K562 (cell line): ENCODE data around the gene KCNG3. TPM values are rescaled to one million over a fixed set of nuclear protein-coding genes. Genes with fewer than 3 reads are reported as not detected.

Source experiments
- CTBP1 ChIP-seq: fragments of 450-650 bp; IDR thresholded peaks from 2 replicates; pipeline ENCODE4 v1.6.1; 2016; ENCODE audit warnings: borderline replicate concordance
- E4F1 ChIP-seq: fragments of 250-450 bp; sonication (Bioruptor Pico); IDR thresholded peaks from 2 replicates; pipeline ENCODE4 v1.5.0; 2021; ENCODE audit warnings: mild to moderate bottlenecking, borderline replicate concordance
- FOXJ2 ChIP-seq: fragments of 200-800 bp; sonication (Bioruptor generic); IDR thresholded peaks from 2 replicates; pipeline ENCODE4 v1.6.1; 2016; ENCODE audit warnings: missing genetic modification characterization, missing compliant biosample characterization
- HMGN3 ChIP-seq: IDR thresholded peaks from 2 replicates; pipeline ENCODE4 v1.6.1; 2011; ENCODE audit warnings: borderline replicate concordance, low read depth, mild to moderate bottlenecking, mixed read lengths, low read length; ENCODE audit not compliant: insufficient read length; ENCODE audit errors: extremely low read depth
- KDM2B ChIP-seq: fragments of 250-450 bp; sonication (Bioruptor Pico); IDR thresholded peaks from 2 replicates; pipeline ENCODE4 v1.8.0; 2021; ENCODE audit warnings: mild to moderate bottlenecking, moderate library complexity
- KLF1 ChIP-seq: fragments of 450-650 bp; IDR thresholded peaks from 2 replicates; pipeline ENCODE4 v1.6.1; 2016; ENCODE audit warnings: missing genetic modification characterization, missing compliant biosample characterization
- MAX ChIP-seq: sonication (generic); formaldehyde crosslinking; IDR thresholded peaks from 2 replicates; pipeline ENCODE4 v1.9.0; 2022; ENCODE audit warnings: mild to moderate bottlenecking, missing genetic modification reagents
- MEIS2 ChIP-seq: fragments of 450-650 bp; IDR thresholded peaks from 2 replicates; pipeline ENCODE4 v1.6.1; 2014; ENCODE audit warnings: mild to moderate bottlenecking; ENCODE audit not compliant: partially characterized antibody
- MYNN ChIP-seq, 2 experiments: sonication (generic); formaldehyde crosslinking in 1 of 2; IDR thresholded peaks; 2 replicates each; pipeline versions ENCODE4 v1.5.0 to v1.6.1; 2016 to 2020; ENCODE audit warnings: antibody characterized with exemption in 1 of 2, missing genetic modification reagents in 1 of 2
- NFATC3 ChIP-seq: fragments of 450-650 bp; IDR thresholded peaks from 2 replicates; pipeline ENCODE4 v1.6.1; 2017; ENCODE audit warnings: mild to moderate bottlenecking
- NUFIP1 ChIP-seq: fragments of 450-650 bp; IDR thresholded peaks from 2 replicates; pipeline ENCODE4 v1.6.1; 2018; ENCODE audit not compliant: partially characterized antibody
- POU5F1 ChIP-seq: fragments of 150-350 bp; IDR thresholded peaks from 2 replicates; pipeline ENCODE4 v1.6.1; 2014; ENCODE audit warnings: borderline replicate concordance, low read length, low read depth, mild to moderate bottlenecking; ENCODE audit not compliant: partially characterized antibody
- RREB1 ChIP-seq: fragments of 250-450 bp; sonication (Bioruptor Pico); IDR thresholded peaks from 2 replicates; pipeline ENCODE4 v1.4.0; 2020
- SIRT6 ChIP-seq: IDR thresholded peaks from one replicate; pipeline ENCODE4 v1.6.1; 2012; ENCODE audit warnings: low read depth, mild to moderate bottlenecking, control low read depth, inconsistent platforms, low read length, moderate library complexity
- SMC3 ChIP-seq: conservative IDR thresholded peaks from 2 replicates; pipeline ENCODE4 v1.6.1; 2011; ENCODE audit warnings: low read depth, low read length, improper control_type of control experiment; ENCODE audit not compliant: insufficient read depth
- SRSF9 ChIP-seq: fragments of 200-400 bp; formaldehyde crosslinking; IDR thresholded peaks from 2 replicates; pipeline ENCODE4 v1.6.1; 2017; ENCODE audit warnings: low read depth, low read length, borderline replicate concordance
- TEAD1 ChIP-seq, 2 experiments: fragments of 450-650 bp in 1 of 2; sonication (generic) in 1 of 2; formaldehyde crosslinking; IDR thresholded peaks; 2 replicates each; pipeline versions ENCODE4 v1.4.0 to v1.8.0; 2020 to 2022; ENCODE audit warnings: mild to moderate bottlenecking in 2 of 2, missing genetic modification reagents in 1 of 2
- ZC3H4 ChIP-seq: sonication (generic); formaldehyde crosslinking; IDR thresholded peaks from 2 replicates; pipeline ENCODE4 v1.9.0; 2021; ENCODE audit warnings: missing genetic modification reagents, borderline replicate concordance
- ZNF263 ChIP-seq: sonication (generic); formaldehyde crosslinking; IDR thresholded peaks from 2 replicates; pipeline ENCODE4 v1.8.0; 2022; ENCODE audit warnings: mild to moderate bottlenecking, missing genetic modification reagents, borderline replicate concordance
- ZNF586 ChIP-seq: fragments of 450-650 bp; formaldehyde crosslinking; conservative IDR thresholded peaks from 2 replicates; pipeline ENCODE4 v1.4.0; 2020; ENCODE audit warnings: mild to moderate bottlenecking, moderate library complexity
- ZSCAN32 ChIP-seq: fragments of 450-650 bp; formaldehyde crosslinking; IDR thresholded peaks from 2 replicates; pipeline ENCODE4 v1.4.0; 2020; ENCODE audit warnings: mild to moderate bottlenecking, moderate library complexity
- polyA plus RNA-seq, 8 experiments: library from polyadenylated mRNA; depleted of rRNA in 4 of 8; stranded (reverse) in 5 of 8; unstranded in 3 of 8; fragments of >200 nt; fragmentation: Nextera tagmentation in 2 of 8; fragmentation: Illumina TruSeq in 1 of 8; extraction: Ambion mirVana in 2 of 8; extraction: Trizol in 1 of 8; gene quantifications; 2 replicates each; pipeline versions ENCODE4 v1.2.1 to v1.2.3, GENCODE V29; 2011 to 2014; ENCODE audit warnings: inconsistent platforms in 1 of 8, missing spikeins in 1 of 8
- total RNA-seq, 7 experiments: library from RNA; depleted of rRNA in 6 of 7; stranded (reverse); fragments of >200 nt in 6 of 7; fragmentation: Illumina TruSeq in 2 of 7; extraction: Trizol in 2 of 7; gene quantifications; 2 replicates each; pipeline versions ENCODE4 v1.2.1 to v1.2.3, GENCODE V29; 2011 to 2021; ENCODE audit warnings: low replicate concordance in 1 of 7

The KCNG3 gene
- total and polyA plus RNA-seq, 9 of the 15 experiments (the other 6 are each of a cell fraction or from before 2014, with no cell fraction given) = not detected

- TF ChIP-seq RREB1 (CRISPR knock-in tag) = no peak
- TF ChIP-seq HMGN3 = no peak
- TF ChIP-seq CTBP1 = no peak
- TF ChIP-seq FOXJ2 (tag) = no peak
- peak; percentile 67 for TF ChIP-seq MEIS2
- no peak for TF ChIP-seq ZC3H4 (CRISPR knock-in tag)
- no peak for TF ChIP-seq SIRT6
- TF ChIP-seq MAX (CRISPR knock-in tag) = no peak
- TF ChIP-seq TEAD1 (CRISPR knock-in tag; IDR thresholded peaks at IDR 0.05) = no peak
- TF ChIP-seq POU5F1 = no peak
- no peak for TF ChIP-seq ZNF586
- no peak for TF ChIP-seq KDM2B (CRISPR knock-in tag)
- no peak for TF ChIP-seq NFATC3
- TF ChIP-seq E4F1 (CRISPR knock-in tag) = no peak
- TF ChIP-seq MYNN (IDR thresholded peaks at IDR 0.05) = no peak
- TF ChIP-seq MYNN (CRISPR knock-in tag; IDR thresholded peaks at IDR 0.05) = no peak
- TF ChIP-seq NUFIP1 = no peak
- no peak for TF ChIP-seq KLF1 (tag)
- TF ChIP-seq ZSCAN32 = no peak
- TF ChIP-seq SMC3 = no peak
- TF ChIP-seq ZNF263 (CRISPR knock-in tag) = no peak
- no peak for TF ChIP-seq SRSF9
These were observed 30.2 kb downstream of the KCNG3 start (continued) for GRCh38 chr2:42463570-42463969.
